Erythroblast (primary cell): ENCODE results near the gene JARID2.
A peak's percentile ranks its signal among the peaks of the same experiment; 100 is the strongest.
"Not testable (repeated sequence)": the region's sequence is repeated elsewhere in the genome, so short reads cannot be mapped to it uniquely, and the experiment has no call there.

Experiments
- DNase-seq, 2 experiments: peaks; one replicate each; lab custom pipeline; 2025; lab: John Stamatoyannopoulos, UW
- GATA1 ChIP-seq: IDR thresholded peaks from 2 replicates; pipeline ENCODE4 v1.6.1; 2011; ENCODE audit warnings: low read depth, mild to moderate bottlenecking, control low read depth, low read length, moderate library complexity
- POLR2A ChIP-seq: IDR thresholded peaks from 2 replicates; pipeline ENCODE4 v1.6.1; 2011; ENCODE audit warnings: mild to moderate bottlenecking, low read length

JARID2 gene

GRCh38 chr6:15309611-15310283, 63.9 kb downstream of the JARID2 start:
- TF ChIP-seq GATA1 (no peak), POLR2A (no peak)
- no peak for DNase-seq

DNA sequence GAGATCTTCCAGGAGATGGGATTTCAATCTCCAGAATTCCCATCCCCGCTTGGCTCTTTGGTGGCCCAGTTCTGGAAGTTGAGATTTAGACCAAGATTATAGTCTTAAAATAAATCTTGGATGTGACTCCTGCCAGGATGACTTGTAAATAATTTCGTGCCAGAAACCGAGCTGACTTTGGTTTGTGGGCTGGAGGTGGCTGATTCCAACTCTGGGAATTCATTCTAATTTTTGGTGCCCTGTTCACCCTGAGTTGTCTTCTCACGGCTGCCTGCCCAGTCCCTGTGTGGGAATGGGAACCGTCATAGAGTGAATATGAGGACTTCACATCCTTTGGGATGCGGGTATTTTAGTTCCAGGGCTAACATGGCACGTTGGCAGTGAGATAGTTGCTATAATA, 64.8 kb downstream of the JARID2 start:
- no peak for TF ChIP-seq GATA1
- no peak for TF ChIP-seq POLR2A
- DNase-seq: no peak

- no peak for DNase-seq
- no peak for TF ChIP-seq POLR2A
- TF ChIP-seq GATA1: no peak
These were observed 66.6 kb downstream of the JARID2 start for GRCh38 chr6:15312500-15312899.

GRCh38 chr6:15313367-15313766, 67.5 kb downstream of the JARID2 start:
- TF ChIP-seq GATA1 (no peak), POLR2A (no peak)
- DNase-seq: no peak

DNA sequence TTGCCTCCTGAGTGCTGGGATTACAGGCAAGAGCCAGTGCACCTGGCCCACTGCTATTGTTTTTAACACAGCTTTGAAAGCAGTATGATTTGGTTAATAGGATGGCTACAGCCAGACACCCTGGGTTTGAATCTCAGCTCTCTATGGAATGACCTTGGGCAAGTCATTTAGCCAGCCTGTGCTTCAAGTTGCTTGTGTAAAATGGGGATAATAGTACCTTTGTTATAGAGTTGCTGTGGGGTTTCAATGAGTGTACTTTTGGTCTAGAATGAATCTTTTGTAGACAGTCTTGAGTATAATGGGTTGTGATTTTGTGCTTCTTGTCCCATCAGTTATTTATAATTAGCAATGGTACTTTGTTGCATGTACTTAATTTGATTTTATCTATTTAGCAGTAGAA, 70.9 kb downstream of the JARID2 start:
- DNase-seq: no peak
- TF ChIP-seq GATA1 (no peak), POLR2A (no peak)

DNA sequence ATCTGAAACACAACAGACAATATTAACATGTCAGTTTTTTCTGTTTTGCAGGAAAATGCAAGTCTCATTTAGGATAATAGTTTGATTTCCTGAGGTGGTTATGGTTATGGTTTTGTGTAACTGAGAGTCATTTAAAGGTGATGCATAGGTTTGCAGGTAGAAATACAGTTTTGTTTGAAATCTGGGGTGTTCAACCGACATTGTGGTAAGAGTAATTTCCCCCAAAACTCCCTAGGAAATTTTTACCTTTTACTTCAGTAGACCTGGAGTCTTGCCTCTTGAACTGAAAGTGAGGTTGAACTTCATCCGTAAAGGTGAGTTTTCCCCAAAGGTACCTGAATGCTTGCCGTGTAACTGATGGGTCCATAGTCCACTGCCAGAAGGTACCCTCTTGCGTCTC, 71.4 kb downstream of the JARID2 start:
- no peak for DNase-seq
- no peak for TF ChIP-seq GATA1
- TF ChIP-seq POLR2A: no peak

DNA sequence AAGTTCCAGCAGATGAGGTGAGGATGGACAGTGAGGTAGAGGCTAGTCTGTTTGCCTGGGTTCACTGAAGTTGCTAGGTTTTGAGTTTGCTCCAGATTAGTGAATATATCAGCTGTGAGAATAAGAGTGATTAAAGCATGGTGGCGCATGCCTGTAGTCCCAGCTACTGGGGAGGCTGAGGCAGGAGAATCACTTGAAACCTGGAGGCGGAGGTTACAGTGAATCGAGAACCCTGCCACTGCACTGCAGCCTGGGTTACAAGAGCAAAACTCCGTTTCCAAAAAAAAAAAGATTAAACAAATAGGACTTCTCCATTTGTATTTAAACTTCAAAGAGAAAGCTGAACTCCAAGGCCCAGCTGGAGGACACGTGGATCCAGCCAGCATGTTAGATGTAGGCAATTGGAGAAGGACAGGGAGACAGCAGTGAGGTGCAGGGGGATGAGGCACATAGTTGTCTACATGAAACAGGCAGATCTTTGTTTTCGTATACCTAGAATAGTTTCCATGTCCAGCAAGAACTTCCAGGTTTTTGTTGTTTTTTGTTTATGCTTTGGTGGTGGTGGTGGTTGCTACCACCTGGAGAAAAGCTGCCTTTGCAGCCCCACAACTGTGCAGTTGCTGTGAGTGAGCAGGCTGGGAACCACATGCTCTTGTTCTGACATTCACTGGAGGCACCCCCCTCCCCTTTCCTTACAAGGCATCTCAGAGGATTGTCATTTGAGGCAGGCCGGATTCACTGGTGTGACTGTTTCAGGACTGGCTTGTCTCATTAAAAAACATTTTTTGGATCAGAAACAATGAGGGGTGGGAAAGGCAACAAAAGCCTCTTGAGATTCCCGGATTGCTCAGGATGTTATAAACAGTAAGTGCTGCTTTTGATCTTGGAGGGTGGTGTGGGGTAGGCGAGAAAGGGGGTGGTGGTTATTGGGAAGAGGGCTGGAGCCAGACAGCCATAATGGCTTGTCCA, 72.3 kb downstream of the JARID2 start:
- DNase-seq: no peak
- TF ChIP-seq GATA1: no peak
- no peak for TF ChIP-seq POLR2A

GRCh38 chr6:15319677-15320076, 73.8 kb downstream of the JARID2 start:
- DNase-seq: no peak

DNA sequence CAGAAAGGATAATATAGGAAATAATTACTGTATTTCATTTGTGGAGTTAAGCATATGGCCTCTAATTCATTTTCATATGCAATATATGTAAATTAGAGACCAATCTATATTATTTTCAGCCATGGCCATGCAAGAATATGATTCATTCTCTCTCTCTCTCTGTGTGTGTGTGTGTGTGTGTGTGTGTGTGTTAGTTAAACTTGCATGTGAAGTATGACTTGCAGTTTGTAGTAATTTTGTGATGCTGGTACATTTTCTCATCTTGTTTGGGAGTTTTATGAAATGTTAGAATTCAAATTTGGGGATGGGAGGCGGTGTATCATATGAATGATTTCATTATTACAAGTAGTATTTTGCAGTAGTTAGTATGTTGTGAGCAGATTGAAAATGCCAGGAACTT, 74.8 kb downstream of the JARID2 start:
- DNase-seq: peak; percentile 59 to 61

More at GRCh38 chr6:15319677-15320076, 73.8 kb downstream of the JARID2 start:
- TF ChIP-seq GATA1: no peak
- no peak for TF ChIP-seq POLR2A

DNA sequence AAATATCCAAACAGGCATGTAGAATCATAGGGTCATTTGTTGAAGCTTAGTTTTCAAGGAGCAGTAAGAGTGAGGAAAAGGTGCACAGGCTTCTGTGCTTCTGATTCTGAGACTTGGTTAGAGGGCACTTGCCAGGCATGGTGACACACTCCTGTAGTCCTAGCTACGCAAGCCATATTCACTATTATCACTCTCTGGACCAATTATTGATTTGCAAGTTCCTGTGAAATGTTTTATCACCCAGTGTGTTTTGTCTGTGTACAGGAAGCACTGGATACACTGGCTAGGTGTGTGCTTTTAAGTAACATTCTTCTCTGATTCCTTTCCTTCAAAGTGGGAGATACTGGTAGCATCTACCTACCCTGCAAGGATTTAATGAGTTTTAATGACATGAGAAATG, 76.3 kb downstream of the JARID2 start:
- no peak for TF ChIP-seq GATA1
- no peak for TF ChIP-seq POLR2A

More for the DNA sequence above, 74.8 kb downstream of the JARID2 start:
- no peak for TF ChIP-seq POLR2A
- no peak for TF ChIP-seq GATA1

DNA sequence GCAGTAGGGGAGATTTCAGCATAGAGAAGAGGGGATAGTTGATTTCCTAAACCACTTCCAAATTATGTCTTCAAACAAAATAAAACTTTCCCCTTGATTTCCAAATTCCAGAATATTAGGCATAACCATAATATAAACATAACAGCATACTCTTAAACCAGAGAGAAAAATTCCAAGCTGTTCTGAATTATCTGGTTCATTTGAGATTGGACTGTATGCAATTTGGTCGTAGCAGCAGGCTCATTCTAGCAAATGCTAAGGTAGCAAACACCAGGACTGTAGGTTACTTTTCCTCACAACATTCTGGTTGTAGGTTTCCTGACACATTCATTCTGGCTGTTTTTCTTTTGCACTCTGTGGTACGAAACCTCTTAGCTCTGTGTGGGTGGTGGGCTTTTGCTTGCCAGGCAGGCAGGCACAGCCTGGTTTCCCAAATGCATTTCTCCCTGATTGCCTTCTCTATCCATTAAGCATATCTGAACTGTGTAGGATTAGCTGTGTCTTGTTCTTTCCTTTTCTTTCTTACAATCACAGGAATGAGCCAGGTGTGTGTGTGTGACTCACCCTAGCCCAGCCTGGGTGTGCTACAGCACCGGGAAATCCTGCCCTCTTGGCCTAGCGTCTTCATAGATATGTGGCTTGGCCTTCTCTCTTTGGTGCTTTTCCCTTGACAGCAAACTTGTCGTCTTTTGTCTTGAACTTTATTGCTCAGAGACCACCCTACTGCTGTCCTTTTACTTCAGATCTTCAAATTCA, 77.1 kb downstream of the JARID2 start:
- DNase-seq: no peak

More for the DNA sequence above, 76.3 kb downstream of the JARID2 start:
- DNase-seq: no peak

DNA sequence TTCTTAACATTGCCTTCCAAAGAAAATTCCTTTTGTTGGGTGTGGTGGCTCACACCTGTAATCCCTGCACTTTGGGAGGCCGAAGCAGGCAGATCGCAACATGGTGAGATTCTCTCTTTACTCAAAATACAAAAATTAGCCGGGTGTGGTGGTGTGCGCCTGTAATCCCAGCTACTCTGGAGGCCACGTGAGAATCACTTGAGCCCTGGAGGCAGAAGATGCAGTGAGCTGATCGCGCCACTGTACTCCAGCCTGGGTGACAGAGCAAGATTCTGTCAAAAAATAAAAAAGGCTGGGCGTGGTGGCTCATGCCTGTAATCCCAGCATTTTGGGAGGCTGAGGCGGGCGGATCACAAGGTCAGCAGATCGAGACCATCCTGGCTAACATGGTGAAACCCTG, 77.7 kb downstream of the JARID2 start:
- not testable (repeated sequence) for DNase-seq

More for the DNA sequence above, 77.1 kb downstream of the JARID2 start:
- TF ChIP-seq POLR2A (no peak), GATA1 (no peak)

GRCh38 chr6:15324427-15324985, 78.6 kb downstream of the JARID2 start:
- DNase-seq: no peak
- TF ChIP-seq GATA1 (no peak), POLR2A (no peak)
